Endothelial cell of umbilical vein (primary cell): ENCODE data around the gene CTSK. TPM values are rescaled to one million over a fixed set of nuclear protein-coding genes. Genes with fewer than 3 reads are reported as not detected.
"Not testable (repeated sequence)": the region's sequence is repeated elsewhere in the genome, so short reads cannot be mapped to it uniquely, and the experiment has no call there.

ENCODE experiments used
- BruUV-seq: library from RNA; stranded (reverse); fragments of 400-500 nt; replicated peaks from 2 replicates; lab custom pipeline; 2021; lab: Mats Ljungman, UMichigan
- CTCF ChIA-PET: fragments of 300-600, 350-600 bp; sonication (Branson Sonifier 250); formaldehyde crosslinking; loops from one replicate; lab custom pipeline; 2021; ENCODE audit warnings: antibody characterized with exemption, inconsistent platforms; lab: Charles Lee
- POLR2A ChIA-PET: fragments of 300-600, 350-600 bp; sonication (Branson Sonifier 250); formaldehyde crosslinking; loops from one replicate; lab custom pipeline; 2021; ENCODE audit warnings: antibody characterized with exemption, inconsistent platforms; lab: Charles Lee
- DNase-seq: peaks from one replicate; pipeline ENCODE4 v3.0.0-alpha.2; 2011; ENCODE audit warnings: low read depth, low spot score
- FAIRE-seq: peaks from 2 replicates; lab custom pipeline; 2011; peaks lifted over from hg19 to GRCh38; lab: Jason Lieb, UNC
- H2AFZ ChIP-seq: 2 replicates; pipeline ENCODE4 v1.6.0; 2012; ENCODE audit warnings: low read depth, low read length, control low read depth, inconsistent platforms
- H3K27ac ChIP-seq: 2 replicates; pipeline ENCODE4 v1.5.1; 2011; ENCODE audit warnings: low read depth, mild to moderate bottlenecking, control low read depth, low read length, moderate library complexity; ENCODE audit not compliant: insufficient read depth
- H3K27me3 ChIP-seq, 2 experiments: 2 replicates each; pipeline versions ENCODE4 v1.6.0 to v1.6.1; 2011; ENCODE audit warnings: low read length in 2 of 2, mixed read lengths in 1 of 2; ENCODE audit not compliant: control insufficient read depth in 2 of 2, insufficient read depth in 2 of 2
- H3K36me3 ChIP-seq, 2 experiments: 2 replicates in 1 of 2; 3 replicates in 1 of 2; pipeline ENCODE4 v1.5.1; 2011; ENCODE audit warnings: low read length in 2 of 2, mild to moderate bottlenecking in 1 of 2, moderate library complexity in 1 of 2; ENCODE audit not compliant: control insufficient read depth in 2 of 2, insufficient read depth in 2 of 2; ENCODE audit errors: extremely low read depth in 1 of 2
- H3K4me1 ChIP-seq: 3 replicates; pipeline ENCODE4 v1.5.1; 2011; ENCODE audit warnings: mild to moderate bottlenecking, low read length; ENCODE audit not compliant: control insufficient read depth, insufficient read depth; ENCODE audit errors: extremely low read depth
- H3K4me2 ChIP-seq: 2 replicates; pipeline ENCODE4 v1.6.1; 2011; ENCODE audit warnings: low read length, control low read depth, mixed read lengths; ENCODE audit not compliant: insufficient read depth
- H3K4me3 ChIP-seq, 3 experiments: fragments of 200-600 bp in 1 of 3; sonication (generic), shearing (Covaris generic) in 1 of 3; replicated peaks in 1 of 3; 2 replicates each; pipeline ENCODE4 v1.5.1; 2011 to 2016; ENCODE audit warnings: control low read depth in 3 of 3, low read length in 3 of 3, mild to moderate bottlenecking in 2 of 3, inconsistent platforms in 1 of 3, low read depth in 1 of 3, moderate library complexity in 1 of 3; ENCODE audit not compliant: insufficient read depth in 1 of 3
- H3K79me2 ChIP-seq: 2 replicates; pipeline ENCODE4 v1.6.0; 2012; ENCODE audit warnings: low read length, inconsistent platforms; ENCODE audit not compliant: control insufficient read depth, insufficient read depth
- H3K9ac ChIP-seq: replicated peaks from 2 replicates; pipeline ENCODE3; 2011; ENCODE audit warnings: low read length, control low read depth; ENCODE audit not compliant: insufficient read depth; ENCODE audit errors: extremely low read depth
- H3K9me1 ChIP-seq: replicated peaks from 3 replicates; pipeline ENCODE4 v1.6.0; 2011; ENCODE audit warnings: mild to moderate bottlenecking, low read length; ENCODE audit not compliant: control insufficient read depth, insufficient read depth; ENCODE audit errors: extremely low read depth
- H3K9me3 ChIP-seq: replicated peaks from 2 replicates; pipeline ENCODE4 v1.5.1; 2012; ENCODE audit warnings: low read length, inconsistent platforms; ENCODE audit not compliant: control insufficient read depth, insufficient read depth
- H4K20me1 ChIP-seq: replicated peaks from 2 replicates; pipeline ENCODE3; 2011; ENCODE audit warnings: mild to moderate bottlenecking, low read length; ENCODE audit not compliant: control insufficient read depth, insufficient read depth; ENCODE audit errors: extremely low read depth
- CTCF ChIP-seq, 2 donors: IDR thresholded peaks; 1 replicate in 1 of 2; 2 replicates in 1 of 2; pipeline ENCODE4 v1.5.1; 2011; ENCODE audit warnings: low read length in 2 of 2, mild to moderate bottlenecking in 2 of 2, moderate library complexity in 2 of 2, control low read depth in 1 of 2, inconsistent platforms in 1 of 2, low read depth in 1 of 2; ENCODE audit not compliant: insufficient read depth in 1 of 2; ENCODE audit errors: extremely low read depth in 1 of 2
- EZH2 ChIP-seq: IDR thresholded peaks from 2 replicates; pipeline ENCODE4 v1.6.1; 2012; ENCODE audit warnings: borderline replicate concordance, low read depth, mild to moderate bottlenecking, moderate library complexity, low read length, inconsistent platforms; ENCODE audit not compliant: severe bottlenecking
- FOS ChIP-seq: IDR thresholded peaks from 2 replicates; pipeline ENCODE4 v1.6.1; 2011; ENCODE audit warnings: mild to moderate bottlenecking, low read length, moderate library complexity, borderline replicate concordance; ENCODE audit not compliant: insufficient read depth
- GATA2 ChIP-seq: IDR thresholded peaks from 2 replicates; pipeline ENCODE4 v1.7.0; 2011; ENCODE audit warnings: low read depth, mild to moderate bottlenecking, moderate library complexity, mixed read lengths, low read length; ENCODE audit not compliant: insufficient read length, insufficient read depth
- JUN ChIP-seq: IDR thresholded peaks from 2 replicates; pipeline ENCODE4 v1.6.1; 2011; ENCODE audit warnings: borderline replicate concordance, low read depth; ENCODE audit not compliant: insufficient read length, insufficient read depth
- MAX ChIP-seq: IDR thresholded peaks from 2 replicates; pipeline ENCODE4 v1.6.1; 2011; ENCODE audit not compliant: insufficient read depth, insufficient read length
- MYC ChIP-seq: IDR thresholded peaks from one replicate; pipeline ENCODE4 v1.6.1; 2011; ENCODE audit warnings: mild to moderate bottlenecking, low read depth, low read length
- POLR2A ChIP-seq: IDR thresholded peaks from 2 replicates; pipeline ENCODE4 v1.6.1; 2012; ENCODE audit warnings: low read depth, mild to moderate bottlenecking, control low read depth, low read length
- POLR2AphosphoS5 ChIP-seq: IDR thresholded peaks from 2 replicates; pipeline ENCODE4 v1.6.1; 2012; ENCODE audit warnings: low read depth, mild to moderate bottlenecking, control low read depth, low read length, moderate library complexity; ENCODE audit not compliant: insufficient read depth
- dilution Hi-C: fragments of 300-500 bp; cut with MboI; formaldehyde crosslinking; loops from one replicate; pipeline ENCODE4 v1.15.0; 2019; ENCODE audit warnings: low sequenced_read_pairs; ENCODE audit not compliant: extremely low pct_ligation_motif_present
- intact Hi-C: fragments of 100-400 bp; cut with micrococcal nuclease; formaldehyde crosslinking; loops from one replicate; pipeline ENCODE4 v1.10.0; 2022
- polyA plus RNA-seq, 4 experiments: library from polyadenylated mRNA; depleted of rRNA in 3 of 4; stranded (reverse) in 3 of 4; unstranded in 1 of 4; fragments of >200 nt; gene quantifications; 2 replicates each; pipeline versions ENCODE4 v1.2.1 to v1.2.3, GENCODE V29; 2011 to 2012; ENCODE audit warnings: missing spikeins in 1 of 4
- total RNA-seq: library from RNA; stranded (reverse); gene quantifications from 2 replicates; pipeline ENCODE4 v1.2.3, GENCODE V29; 2021

CTSK gene
- total and polyA plus RNA-seq, 2 donors (not counting 3 experiments of a cell fraction or from before 2014, with no cell fraction given) = 18.5 to 45.6 TPM

GRCh38 chr1:150836129-150836773 lies 28.2 kb upstream of the CTSK start:
- ChIA-PET POLR2A (no interaction called here), CTCF (interaction anchor here (0.6 to 1.0 kb wide), 3 partner anchors 9 to 85 kb away, joined by 3 to 5 read pairs (median 3); no protein-coding TSS in a partner anchor)
- dilution Hi-C loops (no loop called here), intact Hi-C loops (loop anchor here (5.0 kb wide), 1 partner anchor 86 kb away; no protein-coding TSS in a partner anchor)
- DNase-seq (peak; percentile 91), FAIRE-seq (peak; percentile 64)
- H3K36me3 ChIP-seq = peaks cover 5 to 15% of the 10 kb centered on the region in 2 experiments
- no peaks in the 10 kb centered on the region for H3K79me2 ChIP-seq
- H3K27me3 ChIP-seq = no peaks in the 10 kb centered on the region
- H4K20me1 ChIP-seq = no peaks in the 10 kb centered on the region
- H3K9me3 ChIP-seq = no peaks in the 10 kb centered on the region
- no peak overlapping the region for H3K9ac ChIP-seq
- H2AFZ ChIP-seq = no peak overlapping the region
- no TSS peak for BruUV-seq
- H3K4me1 ChIP-seq = peaks cover 2% of the 10 kb centered on the region
- no peak overlapping the region for H3K27ac ChIP-seq
- TF ChIP-seq POLR2A = no peak
- TF ChIP-seq MYC = no peak
- no peak for TF ChIP-seq FOS
- TF ChIP-seq MAX = no peak
- no peak for TF ChIP-seq JUN
- no peak for TF ChIP-seq GATA2
- TF ChIP-seq CTCF (IDR thresholded peaks at IDR 0.05; ENCODE audit: extremely low read depth in 1 of 2, insufficient read depth in 1 of 2, low read depth in 1 of 2, low read length in 2 of 2) = no peak
- TF ChIP-seq POLR2AphosphoS5 = no peak
- no peak for TF ChIP-seq EZH2
- H3K4me3 ChIP-seq = no peak overlapping the region
- H3K4me2 ChIP-seq = no peak overlapping the region
- H3K9me1 ChIP-seq = no peaks in the 10 kb centered on the region

GRCh38 chr1:150833961-150834360 lies 25.9 kb upstream of the CTSK start:
- FAIRE-seq, H3K9me3 ChIP-seq, CTCF ChIA-PET, intact Hi-C loops, H3K4me2 ChIP-seq, H4K20me1 ChIP-seq, H2AFZ ChIP-seq, H3K4me3 ChIP-seq, H3K79me2 ChIP-seq, DNase-seq, H3K9ac ChIP-seq, dilution Hi-C loops, H3K27me3 ChIP-seq, POLR2A ChIA-PET, H3K9me1 ChIP-seq, BruUV-seq, H3K27ac ChIP-seq, H3K4me1 ChIP-seq: not testable (repeated sequence)
- H3K36me3 ChIP-seq = peaks cover 6 to 21% of the 10 kb centered on the region in 2 experiments
